GM12892 (cell line): Measurements from ENCODE around the gene MVP.
"Not testable (repeated sequence)": the region's sequence is repeated elsewhere in the genome, so short reads cannot be mapped to it uniquely, and the experiment has no call there.

Source experiments
- DNase-seq: peaks from one replicate; pipeline ENCODE4 v3.0.0; 2011; ENCODE audit not compliant: insufficient read length
- FAIRE-seq: peaks from 2 replicates; lab custom pipeline; 2011; peaks lifted over from hg19 to GRCh38; lab: Jason Lieb, UNC
- POLR2A ChIP-seq: IDR thresholded peaks from 2 replicates; pipeline ENCODE4 v1.6.1; 2011; ENCODE audit warnings: low read depth, low read length, control low read depth
- POLR2AphosphoS5 ChIP-seq: IDR thresholded peaks from 2 replicates; pipeline ENCODE4 v1.6.1; 2011; ENCODE audit warnings: low read depth, low read length, control low read depth
- TAF1 ChIP-seq: IDR thresholded peaks from 2 replicates; pipeline ENCODE4 v1.6.1; 2011; ENCODE audit warnings: low read depth, mild to moderate bottlenecking, control low read depth, low read length, borderline replicate concordance

Gene MVP

GRCh38 chr16:29858149-29858849 lies 38.0 kb downstream of the MVP start:
- FAIRE-seq = no peak
- DNase-seq = no peak
- TF ChIP-seq TAF1 (no peak), POLR2A (no peak), POLR2AphosphoS5 (no peak)

- TF ChIP-seq TAF1 (no peak), POLR2AphosphoS5 (no peak), POLR2A (no peak)
- no peak for FAIRE-seq
- no peak for DNase-seq
Observed at GRCh38 chr16:29858974-29859373, 38.7 kb downstream of the MVP start.

DNA sequence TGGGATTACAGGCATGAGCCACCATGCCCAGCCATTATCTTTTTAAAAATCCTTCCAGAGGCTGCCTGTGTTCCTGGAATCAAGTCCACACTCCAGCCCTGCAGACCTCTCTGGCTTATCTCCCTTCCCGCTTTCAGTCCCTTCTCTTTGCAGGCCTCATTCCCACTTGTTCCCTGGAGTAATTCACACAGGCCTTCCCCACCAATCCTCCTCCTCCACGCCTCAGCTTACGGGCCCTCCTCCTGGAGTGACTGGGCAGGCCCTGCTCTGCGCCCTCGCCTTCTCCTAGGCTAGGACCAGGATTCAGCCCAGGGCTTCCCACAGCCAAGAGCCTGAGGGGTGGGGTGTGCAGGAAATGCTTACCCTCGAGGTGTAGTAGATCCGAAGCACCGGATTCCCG lies 40.0 kb downstream of the MVP start:
- FAIRE-seq (no peak), DNase-seq (no peak)
- TF ChIP-seq TAF1 = no peak
- TF ChIP-seq POLR2AphosphoS5 = no peak
- TF ChIP-seq POLR2A = no peak

GRCh38 chr16:29862383-29862883 lies 42.2 kb downstream of the MVP start:
- FAIRE-seq = peak; percentile 58
- TF ChIP-seq POLR2A = no peak
- no peak for DNase-seq

- TF ChIP-seq POLR2A (no peak), TAF1 (no peak), POLR2AphosphoS5 (no peak)
- FAIRE-seq (peak; percentile 95), DNase-seq (peak; percentile 85)
Observed at GRCh38 chr16:29862884-29863668, 42.8 kb downstream of the MVP start, which contains the start of gene CDIPT. CDIPT (minus strand) TSS chr16:29863226; CDS start chr16:29862857, 369 bp downstream.

DNA sequence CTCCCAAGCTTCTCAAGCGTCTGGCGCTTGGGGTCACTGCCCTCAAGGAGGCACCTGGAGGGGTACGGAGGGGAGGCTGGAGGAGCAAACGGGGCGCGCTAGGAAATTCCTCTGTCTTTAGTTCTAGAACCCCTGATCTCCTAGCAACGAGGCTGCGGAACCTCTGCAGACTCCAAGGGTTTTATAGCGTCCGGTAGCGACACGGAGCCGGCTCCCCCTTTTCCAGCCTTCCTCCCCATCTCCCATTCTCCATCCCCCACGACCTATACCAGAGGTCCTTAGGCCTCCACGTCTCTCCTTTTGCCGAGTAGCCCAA lies 43.4 kb downstream of the MVP start:
- DNase-seq = no peak
- no peak for FAIRE-seq
- TF ChIP-seq POLR2AphosphoS5 = no peak
- TF ChIP-seq POLR2A = no peak
- no peak for TF ChIP-seq TAF1

- no peak for DNase-seq
Observed at GRCh38 chr16:29864205-29864604, 43.9 kb downstream of the MVP start.

GRCh38 chr16:29868396-29869009 lies 48.2 kb downstream of the MVP start:
- DNase-seq = no peak
- TF ChIP-seq POLR2A (no peak), TAF1 (no peak), POLR2AphosphoS5 (no peak)
- no peak for FAIRE-seq

More at GRCh38 chr16:29864205-29864604, 43.9 kb downstream of the MVP start:
- no peak for FAIRE-seq
- TF ChIP-seq TAF1 (no peak), POLR2A (no peak), POLR2AphosphoS5 (no peak)

DNA sequence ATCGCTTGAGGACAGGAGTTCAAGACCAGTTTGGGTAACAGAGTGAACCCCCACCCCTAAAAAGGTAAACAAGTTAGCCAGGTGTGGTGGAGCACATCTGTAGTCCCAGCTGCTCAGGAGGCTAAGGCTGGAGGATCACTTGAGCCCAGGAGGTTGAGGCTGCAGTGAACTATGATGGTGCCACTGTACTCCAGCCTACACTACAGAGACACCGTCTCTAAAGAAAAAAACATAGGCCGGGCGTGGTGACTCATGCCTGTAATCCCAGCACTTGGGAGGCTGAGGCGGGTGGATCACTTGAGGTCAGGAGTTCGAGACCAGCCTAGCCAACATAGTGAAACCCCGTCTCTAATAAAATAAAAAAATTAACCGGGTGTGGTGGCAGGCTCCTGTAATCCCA lies 48.8 kb downstream of the MVP start:
- DNase-seq, FAIRE-seq: not testable (repeated sequence)

GRCh38 chr16:29871822-29872546 lies 51.7 kb downstream of the MVP start:
- no peak for DNase-seq
- no peak for FAIRE-seq
- TF ChIP-seq TAF1 = no peak
- no peak for TF ChIP-seq POLR2A
- TF ChIP-seq POLR2AphosphoS5 = no peak

- no peak for DNase-seq
- no peak for FAIRE-seq
- TF ChIP-seq POLR2A (no peak), POLR2AphosphoS5 (no peak), TAF1 (no peak)
Observed at GRCh38 chr16:29873319-29873718, 53.1 kb downstream of the MVP start.
